Stimulated activated CD8-positive, alpha-beta memory T cell treated with anti-CD3 and anti-CD28 coated beads, Interleukin-2, amount 100 ng/mL, for 1 hour (primary cell): ENCODE results near the gene FAM107B.

Source experiments
- DNase-seq, 2 donors: peaks; one replicate each; pipeline ENCODE4 v3.0.0-alpha.2; 2020; ENCODE audit warnings: low read depth in 2 of 2

FAM107B gene

DNA sequence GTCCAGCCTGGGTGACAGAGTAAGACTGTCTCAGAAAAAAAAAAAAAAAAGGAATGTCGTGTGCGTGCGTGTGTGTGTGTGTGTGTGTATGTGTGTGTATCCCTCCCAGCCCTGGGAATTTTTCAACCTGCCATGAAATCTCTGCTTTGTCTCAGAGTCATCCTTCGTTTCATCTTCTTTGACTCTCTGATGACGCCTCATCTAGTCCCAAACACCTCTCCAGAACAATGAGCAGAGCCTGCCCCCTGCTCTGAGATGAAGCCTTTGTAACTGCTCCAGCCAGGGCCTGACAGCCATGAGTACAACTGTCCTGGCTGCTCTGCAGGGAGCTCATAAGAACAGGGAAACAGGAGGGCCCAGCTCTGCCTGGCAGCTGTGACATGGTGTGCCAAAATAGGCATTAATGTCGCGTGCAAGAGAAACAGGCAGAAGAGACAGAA lies 149.5 kb downstream of the FAM107B start:
- no peak for DNase-seq

GRCh38 chr10:14624600-14624999 lies 150.1 kb downstream of the FAM107B start:
- DNase-seq = no peak

DNA sequence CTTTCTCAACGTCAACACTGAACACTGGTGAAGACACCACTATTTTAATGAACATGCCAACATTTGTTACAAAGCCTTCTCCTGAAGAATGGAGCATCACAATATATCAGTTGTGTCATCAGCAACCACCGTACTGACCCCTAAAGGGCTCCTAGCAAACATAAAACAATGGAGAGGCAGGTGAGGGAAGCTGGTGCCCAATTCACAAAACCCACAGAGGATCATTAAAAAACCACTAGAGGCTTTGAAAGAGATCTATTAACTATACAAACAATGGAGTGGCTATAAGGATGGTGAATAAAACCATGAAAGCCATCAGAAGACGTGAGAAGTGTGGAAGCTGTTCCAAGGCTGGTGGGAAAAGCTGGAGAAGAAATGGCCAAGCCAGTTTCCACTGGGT lies 150.8 kb downstream of the FAM107B start:
- no peak for DNase-seq

GRCh38 chr10:14621037-14621436 lies 153.7 kb downstream of the FAM107B start:
- DNase-seq = no peak

GRCh38 chr10:14618674-14619073 lies 156.0 kb downstream of the FAM107B start:
- DNase-seq = no peak

DNA sequence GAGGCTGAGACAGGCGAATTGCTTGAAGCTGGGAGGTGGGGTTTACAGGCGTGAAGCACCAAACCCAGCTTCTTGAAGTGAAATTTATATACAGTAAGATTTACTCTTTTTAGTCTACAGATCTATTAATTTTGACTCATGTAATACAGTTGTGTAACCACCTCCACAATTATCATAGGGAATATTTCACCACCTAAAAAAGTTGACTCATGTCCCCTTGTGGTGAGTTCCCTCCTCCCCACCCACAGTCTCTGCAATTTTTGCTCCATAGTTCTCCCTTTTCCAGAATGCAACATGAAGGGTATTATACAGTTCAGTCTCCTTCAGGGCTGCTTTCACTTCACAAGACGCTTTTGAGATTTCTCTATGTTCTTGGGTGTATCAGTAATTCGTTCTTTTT lies 156.8 kb downstream of the FAM107B start:
- no peak for DNase-seq

DNA sequence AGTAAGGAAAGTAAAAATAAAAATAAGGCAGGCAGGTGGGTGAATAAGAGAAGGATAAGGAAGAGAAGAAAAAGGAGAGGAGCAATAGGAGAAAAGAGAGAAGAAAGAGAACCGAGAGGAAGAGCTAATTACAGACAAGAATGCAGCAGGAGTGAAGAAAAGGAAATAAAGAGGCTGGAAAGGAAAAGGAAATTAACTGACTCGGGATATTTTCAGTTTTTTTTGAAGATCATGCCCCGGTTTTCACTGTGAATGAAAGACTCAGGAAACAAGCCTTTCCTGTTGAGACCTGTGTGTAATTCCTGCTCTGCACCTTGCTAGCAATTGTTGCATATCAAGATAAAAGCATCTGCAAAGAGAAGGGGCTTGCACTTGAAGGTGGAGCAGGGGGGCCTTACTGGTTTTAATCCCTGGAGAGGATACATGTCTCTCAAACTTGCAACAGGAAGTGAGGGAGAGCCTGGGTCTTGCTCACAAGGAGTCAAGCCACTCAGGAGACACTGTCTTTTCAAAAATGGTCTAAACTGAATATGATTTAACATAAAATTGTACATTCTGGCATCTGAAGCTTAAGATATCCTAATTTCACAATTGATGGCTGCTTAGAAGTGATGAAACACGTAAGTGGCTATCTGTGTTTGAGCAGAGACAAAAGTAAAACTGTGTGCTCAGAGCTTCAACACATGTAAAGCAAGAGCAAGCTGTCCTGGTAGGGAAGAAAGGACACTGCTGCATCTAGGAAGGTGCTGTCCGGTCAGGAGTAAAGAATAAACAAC lies 157.6 kb downstream of the FAM107B start:
- DNase-seq = no peak

GRCh38 chr10:14616465-14616864 lies 158.2 kb downstream of the FAM107B start:
- DNase-seq = no peak

- no peak for DNase-seq
Observed at GRCh38 chr10:14613588-14613920, 161.1 kb downstream of the FAM107B start.

DNA sequence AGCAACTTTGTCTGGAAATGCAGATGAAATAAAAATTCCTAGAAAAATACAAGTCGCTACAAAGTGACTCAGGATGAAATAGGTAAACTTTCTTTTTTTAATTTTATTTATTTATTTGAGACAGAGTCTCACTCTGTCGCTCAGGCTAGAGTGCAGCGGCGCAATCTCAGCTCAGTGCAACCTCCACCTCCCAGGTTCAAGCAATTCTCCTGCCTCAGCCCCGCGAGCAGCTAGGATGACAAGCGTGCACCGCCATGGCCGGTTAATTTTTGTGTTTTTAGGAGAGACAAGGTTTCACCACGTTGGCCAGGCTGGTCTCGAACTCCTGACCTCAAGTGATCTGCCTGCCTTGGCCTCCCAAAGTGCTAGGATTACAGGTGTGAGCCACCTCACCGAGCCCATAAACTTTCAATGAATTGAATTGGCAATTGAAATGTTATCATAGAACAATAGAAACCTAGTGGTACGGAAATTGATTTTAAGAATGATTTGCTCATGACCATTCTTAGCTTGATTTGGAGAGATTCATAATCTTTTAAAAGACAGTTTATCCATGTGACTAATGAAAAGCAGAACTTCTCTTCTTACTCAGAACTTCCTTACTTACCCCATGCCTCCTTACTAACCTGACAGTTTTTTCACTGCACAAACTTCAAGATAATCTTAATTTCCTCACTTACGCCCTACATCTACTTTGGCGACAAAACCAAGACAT lies 161.7 kb downstream of the FAM107B start:
- no peak for DNase-seq

- no peak for DNase-seq
Observed at GRCh38 chr10:14611968-14612693, 162.6 kb downstream of the FAM107B start.

GRCh38 chr10:14609178-14609577 lies 165.5 kb downstream of the FAM107B start:
- DNase-seq = no peak

- no peak for DNase-seq
Observed at GRCh38 chr10:14608381-14609001, 166.2 kb downstream of the FAM107B start.

GRCh38 chr10:14606633-14607032 lies 168.1 kb downstream of the FAM107B start:
- DNase-seq = no peak

- DNase-seq = no peak
Observed at GRCh38 chr10:14605231-14605925, 169.3 kb downstream of the FAM107B start.

GRCh38 chr10:14604181-14605142 lies 170.2 kb downstream of the FAM107B start:
- DNase-seq = peak; percentile 59 to 60

DNA sequence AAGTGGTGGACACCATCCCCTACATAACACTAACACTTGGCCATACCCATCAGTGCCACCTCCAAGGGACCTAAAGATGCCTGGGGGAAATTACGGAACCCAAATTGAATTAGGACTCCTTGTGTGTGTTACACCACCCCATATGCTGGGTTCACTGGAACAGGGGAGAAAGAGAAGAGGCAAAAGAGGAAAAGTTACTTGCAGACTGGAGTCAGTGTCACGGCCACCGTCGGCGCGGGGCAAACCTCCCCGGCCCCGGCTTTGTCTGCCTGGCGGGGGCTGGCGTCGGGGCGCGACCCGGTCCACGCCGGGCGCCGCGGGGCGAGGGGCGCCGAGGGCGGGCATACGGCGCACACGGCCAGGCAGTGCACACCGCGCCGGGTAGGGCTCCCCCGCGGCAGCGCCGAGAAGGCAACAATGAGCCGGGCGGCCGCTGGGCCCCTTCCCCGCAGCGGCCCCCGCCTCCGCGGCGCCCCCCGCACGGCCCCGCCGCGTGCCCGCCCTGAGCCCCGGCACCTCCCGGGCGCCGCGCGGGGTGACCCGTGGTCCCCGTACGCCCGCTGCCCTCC lies 171.1 kb downstream of the FAM107B start:
- no peak for DNase-seq

DNA sequence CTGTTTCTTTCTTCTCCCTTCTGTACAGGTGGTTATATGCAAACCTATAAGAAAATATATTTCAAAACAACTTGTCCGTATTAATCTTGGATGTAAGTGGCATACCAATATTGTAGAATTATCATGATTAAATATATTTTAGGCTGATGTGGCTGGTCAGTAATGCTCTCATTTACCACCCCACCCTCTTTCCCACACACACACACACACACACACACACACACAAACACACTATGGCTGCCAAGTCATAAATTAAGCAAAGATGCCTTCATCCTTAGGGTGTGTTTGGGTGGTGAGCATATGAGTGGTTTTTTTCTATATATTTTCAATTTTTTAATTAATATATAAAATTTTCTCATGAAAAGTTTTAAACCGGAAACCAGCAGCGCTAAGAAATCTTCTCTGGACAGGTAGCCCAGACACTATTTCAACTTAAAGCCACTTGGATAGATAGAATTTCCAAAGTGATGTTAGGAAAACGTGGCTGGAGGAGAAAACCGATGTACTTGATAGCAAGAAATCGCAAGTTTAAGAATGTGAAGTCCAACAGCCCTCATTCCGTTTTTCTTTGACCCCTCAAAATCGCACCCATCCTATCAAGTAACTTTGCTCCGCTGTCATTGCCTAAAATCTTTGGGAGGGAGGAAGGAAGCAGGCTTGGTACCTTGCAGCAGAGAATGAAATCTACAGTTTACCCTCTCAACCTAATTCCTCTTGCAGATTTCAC lies 171.7 kb downstream of the FAM107B start:
- DNase-seq = no peak
